ENCODE results near the gene LTBR. TPM values are rescaled to one million over a fixed set of nuclear protein-coding genes. Genes with fewer than 3 reads are reported as not detected.

LTBR gene
- total and polyA plus RNA-seq, 2 donors (not counting 3 experiments of a cell fraction or from before 2014, with no cell fraction given), result 70.7 to 102 TPM

GRCh38 chr12:6399884-6400644, 16.1 kb downstream of the LTBR start:
- Histone ChIP-seq H3K36me3 (ENCODE audit: control insufficient read depth in 2 of 2, extremely low read depth in 1 of 2, insufficient read depth in 2 of 2, low read length in 2 of 2) (no peaks in the 10 kb centered on the region), H2AFZ (ENCODE audit: low read depth, low read length) (no peak overlapping the region), H3K4me2 (ENCODE audit: insufficient read depth, low read length) (no peak overlapping the region), H4K20me1 (replicated peaks; ENCODE audit: control insufficient read depth, extremely low read depth, insufficient read depth, low read length) (no peaks in the 10 kb centered on the region), H3K9me3 (replicated peaks; ENCODE audit: control insufficient read depth, insufficient read depth, low read length) (no peaks in the 10 kb centered on the region), H3K4me1 (ENCODE audit: control insufficient read depth, extremely low read depth, insufficient read depth, low read length) (peaks cover 2% of the 10 kb centered on the region), H3K9ac (replicated peaks; ENCODE audit: extremely low read depth, insufficient read depth, low read length) (no peak overlapping the region), H3K27ac (ENCODE audit: insufficient read depth, low read depth, low read length) (no peak overlapping the region), H3K27me3 (ENCODE audit: control insufficient read depth in 2 of 2, insufficient read depth in 2 of 2, low read length in 2 of 2) (no peaks in the 10 kb centered on the region), H3K9me1 (replicated peaks; ENCODE audit: control insufficient read depth, extremely low read depth, insufficient read depth, low read length) (no peaks in the 10 kb centered on the region), H3K4me3 (replicated peaks in 1 of 3; ENCODE audit: insufficient read depth in 1 of 3, low read depth in 1 of 3, low read length in 3 of 3) (no peak overlapping the region), H3K79me2 (ENCODE audit: control insufficient read depth, insufficient read depth, low read length) (no peaks in the 10 kb centered on the region)
- ChIA-PET CTCF (interaction anchor here (0.8 kb wide), 1 partner anchor 74 kb away, joined by 3 read pairs; no protein-coding TSS in a partner anchor), POLR2A (no interaction called here)
- BruUV-seq (replicated peaks), result no TSS peak
- TF ChIP-seq JUN (IDR thresholded peaks at IDR 0.05; ENCODE audit: borderline replicate concordance, insufficient read depth, insufficient read length, low read depth), result no peak
- TF ChIP-seq POLR2AphosphoS5 (IDR thresholded peaks at IDR 0.05; ENCODE audit: insufficient read depth, low read depth, low read length), result no peak
- no peak for TF ChIP-seq GATA2 (IDR thresholded peaks at IDR 0.05; ENCODE audit: insufficient read depth, insufficient read length, low read depth, low read length)
- no peak for TF ChIP-seq POLR2A (IDR thresholded peaks at IDR 0.05; ENCODE audit: low read depth, low read length)
- no peak for TF ChIP-seq MYC (IDR thresholded peaks at IDR 0.05; ENCODE audit: low read depth, low read length)
- no peak for TF ChIP-seq FOS (IDR thresholded peaks at IDR 0.05; ENCODE audit: borderline replicate concordance, insufficient read depth, low read length)
- no peak for TF ChIP-seq EZH2 (IDR thresholded peaks at IDR 0.05; ENCODE audit: borderline replicate concordance, low read depth, low read length, severe bottlenecking)
- TF ChIP-seq CTCF (IDR thresholded peaks at IDR 0.05; ENCODE audit: extremely low read depth in 1 of 2, insufficient read depth in 1 of 2, low read depth in 1 of 2, low read length in 2 of 2), result no peak
- no peak for TF ChIP-seq MAX (IDR thresholded peaks at IDR 0.05; ENCODE audit: insufficient read depth, insufficient read length)
- no peak for FAIRE-seq
- dilution Hi-C loops (cut with MboI; ENCODE audit: extremely low pct_ligation_motif_present, low sequenced_read_pairs), result no loop called here
- no peak for DNase-seq (ENCODE audit: low read depth, low spot score)
- intact Hi-C loops (cut with micrococcal nuclease), result no loop called here

Measured in endothelial cell of umbilical vein (primary cell).